Measurements from ENCODE around the gene PTPRK. TPM values are rescaled to one million over a fixed set of nuclear protein-coding genes. Genes with fewer than 3 reads are reported as not detected.

PTPRK gene
- total and polyA plus RNA-seq, 2 donors (not counting 1 experiment from before 2014, with no cell fraction given): 16.2 to 18.7 TPM

DNA sequence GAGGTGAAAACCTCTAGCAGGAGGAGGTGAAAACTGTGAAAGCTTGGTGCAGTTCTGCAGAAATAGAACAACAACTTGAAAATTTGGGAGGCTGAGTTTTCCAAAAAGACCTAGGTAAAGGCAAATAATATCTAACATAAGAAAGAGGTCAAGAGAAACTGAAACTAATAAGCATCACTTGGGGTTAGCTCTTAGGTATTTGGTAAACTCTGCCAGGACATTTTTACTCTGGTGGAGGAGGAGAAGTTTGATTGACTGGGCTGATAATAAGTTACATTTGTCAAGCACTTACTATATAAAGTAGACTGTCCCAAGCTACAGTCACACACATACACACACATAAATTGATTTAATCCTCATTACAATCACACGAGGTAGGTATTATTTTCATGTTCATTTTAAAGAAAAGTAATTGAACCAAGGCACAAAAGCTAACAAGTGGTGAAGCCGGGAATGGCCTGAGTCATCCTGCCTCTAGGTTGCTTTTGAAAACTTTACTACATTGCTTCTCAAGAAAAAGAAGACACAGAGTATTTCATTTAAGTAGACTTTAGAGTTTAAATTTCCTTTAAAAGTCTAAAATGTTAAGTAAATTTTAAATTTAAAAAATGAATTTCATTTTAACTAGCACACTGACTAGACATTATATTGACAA is 275.5 kb downstream of the PTPRK start:
- intact Hi-C loops (cut with micrococcal nuclease): no loop called here
- ChIA-PET POLR2A (no interaction called here), CTCF (no interaction called here)
- Histone ChIP-seq H3K9ac (ENCODE audit: low read length) (no peak overlapping the region), H3K4me2 (replicated peaks; ENCODE audit: low read depth, low read length, poor library complexity, severe bottlenecking) (no peak overlapping the region), H3K79me2 (ENCODE audit: control insufficient read depth, insufficient read depth, low read length) (peaks cover 1% of the 10 kb centered on the region), H3K9me3 (ENCODE audit: control extremely low read depth in 1 of 3, control insufficient read depth in 2 of 3, insufficient read depth in 1 of 3, low read length in 2 of 3) (no peaks in the 10 kb centered on the region), H3K4me1 (ENCODE audit: control insufficient read depth in 2 of 2, insufficient read depth in 2 of 2, low read length in 2 of 2) (peaks cover 9% of the 10 kb centered on the region in 2 donors), H3K27me3 (replicated peaks in 1 of 4; ENCODE audit: control extremely low read depth in 1 of 4, control insufficient read depth in 3 of 4, insufficient read depth in 4 of 4, low read length in 3 of 4) (no peaks in the 10 kb centered on the region), H3K36me3 (replicated peaks in 1 of 2; ENCODE audit: control extremely low read depth in 1 of 2, control insufficient read depth in 1 of 2, extremely low read depth in 1 of 2, insufficient read depth in 2 of 2, low read length in 1 of 2) (no peaks in the 10 kb centered on the region), H3K27ac (ENCODE audit: low read length in 2 of 2) (no peak overlapping the region), H3K4me3 (ENCODE audit: control extremely low read depth in 1 of 5, extremely low read depth in 1 of 5, insufficient read depth in 1 of 5, low read depth in 2 of 5, low read length in 4 of 5) (no peak overlapping the region), H4K20me1 (ENCODE audit: control insufficient read depth, insufficient read depth, low read length, poor library complexity, severe bottlenecking) (no peaks in the 10 kb centered on the region), H2AFZ (ENCODE audit: insufficient read depth, low read depth, low read length, poor library complexity, severe bottlenecking) (no peak overlapping the region)
- TF ChIP-seq, protein P1, sequence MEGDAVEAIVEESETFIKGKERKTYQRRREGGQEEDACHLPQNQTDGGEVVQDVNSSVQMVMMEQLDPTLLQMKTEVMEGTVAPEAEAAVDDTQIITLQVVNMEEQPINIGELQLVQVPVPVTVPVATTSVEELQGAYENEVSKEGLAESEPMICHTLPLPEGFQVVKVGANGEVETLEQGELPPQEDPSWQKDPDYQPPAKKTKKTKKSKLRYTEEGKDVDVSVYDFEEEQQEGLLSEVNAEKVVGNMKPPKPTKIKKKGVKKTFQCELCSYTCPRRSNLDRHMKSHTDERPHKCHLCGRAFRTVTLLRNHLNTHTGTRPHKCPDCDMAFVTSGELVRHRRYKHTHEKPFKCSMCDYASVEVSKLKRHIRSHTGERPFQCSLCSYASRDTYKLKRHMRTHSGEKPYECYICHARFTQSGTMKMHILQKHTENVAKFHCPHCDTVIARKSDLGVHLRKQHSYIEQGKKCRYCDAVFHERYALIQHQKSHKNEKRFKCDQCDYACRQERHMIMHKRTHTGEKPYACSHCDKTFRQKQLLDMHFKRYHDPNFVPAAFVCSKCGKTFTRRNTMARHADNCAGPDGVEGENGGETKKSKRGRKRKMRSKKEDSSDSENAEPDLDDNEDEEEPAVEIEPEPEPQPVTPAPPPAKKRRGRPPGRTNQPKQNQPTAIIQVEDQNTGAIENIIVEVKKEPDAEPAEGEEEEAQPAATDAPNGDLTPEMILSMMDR (IDR thresholded peaks at IDR 0.05): no peak
- no peak for TF ChIP-seq EZH2 (IDR thresholded peaks at IDR 0.05; ENCODE audit: borderline replicate concordance, insufficient read depth, low read depth, low read length, poor library complexity, severe bottlenecking)
- no peak overlapping the region for H3K4me3 Mint-ChIP-seq
- no peaks in the 10 kb centered on the region for H3K9me3 Mint-ChIP-seq (ENCODE audit: insufficient read depth)
- no peak for ATAC-seq (ENCODE audit: low read depth)
- no peaks in the 10 kb centered on the region for H3K27me3 Mint-ChIP-seq
- peaks cover 14% of the 10 kb centered on the region for H3K4me1 Mint-ChIP-seq
- H3K27ac Mint-ChIP-seq: no peak overlapping the region
- WGBS (ENCODE audit: insufficient coverage): no CpG with 5 or more reads among the region's 2 CpGs
- no peak for DNase-seq

DNA sequence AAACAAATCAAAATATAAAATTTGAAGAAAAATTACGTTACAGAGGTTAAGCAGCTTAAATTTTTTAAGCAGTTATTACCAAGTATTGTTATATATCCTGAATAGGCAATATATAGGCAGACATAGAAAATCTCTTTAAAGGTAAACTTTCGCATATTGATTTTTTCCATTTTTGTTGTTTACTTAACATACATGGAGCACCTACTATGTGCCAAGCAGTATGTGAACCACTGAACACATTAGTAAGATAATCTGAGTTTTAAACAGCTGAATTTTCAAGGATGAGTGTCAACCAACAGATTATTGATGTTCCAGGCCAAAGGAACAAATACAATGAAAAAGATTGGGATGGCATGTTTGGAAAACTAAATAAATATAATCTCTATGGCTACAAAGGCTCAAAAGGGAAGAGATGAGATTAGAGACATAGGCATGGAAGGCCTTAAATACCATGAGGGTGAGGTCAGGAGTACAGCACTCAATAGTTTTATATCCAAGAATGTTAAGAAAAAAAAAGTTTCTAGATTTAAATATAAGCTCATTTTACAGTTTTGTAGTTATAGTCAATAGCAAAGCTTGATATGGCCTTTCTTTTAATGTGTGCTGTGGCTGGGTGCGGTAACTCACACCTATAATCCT is 277.5 kb downstream of the PTPRK start:
- Histone ChIP-seq H3K9me3 (ENCODE audit: control extremely low read depth in 1 of 3, control insufficient read depth in 2 of 3, insufficient read depth in 1 of 3, low read length in 2 of 3) (no peaks in the 10 kb centered on the region), H3K9ac (ENCODE audit: low read length) (no peak overlapping the region), H4K20me1 (ENCODE audit: control insufficient read depth, insufficient read depth, low read length, poor library complexity, severe bottlenecking) (no peaks in the 10 kb centered on the region), H3K27ac (ENCODE audit: low read length in 2 of 2) (no peak overlapping the region), H3K27me3 (replicated peaks in 1 of 4; ENCODE audit: control extremely low read depth in 1 of 4, control insufficient read depth in 3 of 4, insufficient read depth in 4 of 4, low read length in 3 of 4) (no peaks in the 10 kb centered on the region), H3K79me2 (ENCODE audit: control insufficient read depth, insufficient read depth, low read length) (peaks cover 18% of the 10 kb centered on the region), H3K4me3 (ENCODE audit: control extremely low read depth in 1 of 5, extremely low read depth in 1 of 5, insufficient read depth in 1 of 5, low read depth in 2 of 5, low read length in 4 of 5) (no peak overlapping the region), H2AFZ (ENCODE audit: insufficient read depth, low read depth, low read length, poor library complexity, severe bottlenecking) (no peak overlapping the region), H3K36me3 (replicated peaks in 1 of 2; ENCODE audit: control extremely low read depth in 1 of 2, control insufficient read depth in 1 of 2, extremely low read depth in 1 of 2, insufficient read depth in 2 of 2, low read length in 1 of 2) (no peaks in the 10 kb centered on the region), H3K4me1 (ENCODE audit: control insufficient read depth in 2 of 2, insufficient read depth in 2 of 2, low read length in 2 of 2) (peaks cover 16 to 26% of the 10 kb centered on the region in 2 donors), H3K4me2 (replicated peaks; ENCODE audit: low read depth, low read length, poor library complexity, severe bottlenecking) (no peak overlapping the region)
- intact Hi-C loops (cut with micrococcal nuclease): no loop called here
- no CpG with 5 or more reads among the region's 3 CpGs for WGBS (ENCODE audit: insufficient coverage)
- ChIA-PET CTCF (no interaction called here), POLR2A (no interaction called here)
- Mint-ChIP-seq H3K4me3 (no peak overlapping the region), H3K4me1 (peaks cover 21% of the 10 kb centered on the region), H3K27ac (no peak overlapping the region), H3K27me3 (no peaks in the 10 kb centered on the region), H3K9me3 (ENCODE audit: insufficient read depth) (no peaks in the 10 kb centered on the region)
- ATAC-seq (ENCODE audit: low read depth) (no peak), DNase-seq (no peak)
- TF ChIP-seq EZH2 (IDR thresholded peaks at IDR 0.05; ENCODE audit: borderline replicate concordance, insufficient read depth, low read depth, low read length, poor library complexity, severe bottlenecking): no peak
- TF ChIP-seq, protein P1 (IDR thresholded peaks at IDR 0.05): no peak
